ENCODE results near the gene SPTBN1.

The SPTBN1 gene

GRCh38 chr2:54585136-54585733, 129.1 kb downstream of the SPTBN1 start:
- Histone ChIP-seq H4K12ac (ENCODE audit: low read depth, low read length) (no peak overlapping the region), H3K4me3 (ENCODE audit: low read depth, low read length) (no peak overlapping the region), H3K14ac (ENCODE audit: low read length) (no peak overlapping the region), H3K9me3 (ENCODE audit: insufficient read depth, low read depth, low read length) (no peaks in the 10 kb centered on the region), H3K4me2 (ENCODE audit: low read length) (no peak overlapping the region), H3K9ac (ENCODE audit: low read length) (no peak overlapping the region), H3K4me1 (ENCODE audit: control insufficient read depth in 1 of 2, insufficient read depth in 2 of 2, low read length in 2 of 2) (no peaks in the 10 kb centered on the region), H2BK12ac (ENCODE audit: low read length) (no peak overlapping the region), H3K79me2 (ENCODE audit: control insufficient read depth, insufficient read depth, low read length, poor library complexity) (no peaks in the 10 kb centered on the region), H2BK5ac (ENCODE audit: low read depth, low read length, poor library complexity) (no peak overlapping the region), H3K79me1 (ENCODE audit: low read length) (no peaks in the 10 kb centered on the region), H3K23ac (ENCODE audit: low read length) (no peak overlapping the region), H4K8ac (ENCODE audit: low read depth, low read length) (no peak overlapping the region), H2BK120ac (ENCODE audit: insufficient read depth, low read length, poor library complexity) (no peak overlapping the region), H3K4ac (ENCODE audit: low read depth, low read length) (no peak overlapping the region), H2AK5ac (ENCODE audit: low read length) (no peak overlapping the region), H3K18ac (ENCODE audit: low read length) (no peak overlapping the region), H2AFZ (ENCODE audit: insufficient read depth, low read length, poor library complexity) (no peak overlapping the region), H4K91ac (ENCODE audit: low read depth, low read length) (no peak overlapping the region), H3K27me3 (ENCODE audit: insufficient read depth, low read length) (no peaks in the 10 kb centered on the region), H3K27ac (ENCODE audit: low read depth, low read length) (no peak overlapping the region), H3K36me3 (ENCODE audit: control insufficient read depth in 1 of 2, insufficient read depth in 2 of 2, low read length in 2 of 2) (peaks cover 0 to 2% of the 10 kb centered on the region in 2 experiments)
- DNase-seq, result no peak

GRCh38 chr2:54586062-54586461, 129.9 kb downstream of the SPTBN1 start:
- Histone ChIP-seq H4K8ac (ENCODE audit: low read depth, low read length) (no peak overlapping the region), H3K14ac (ENCODE audit: low read length) (no peak overlapping the region), H2BK5ac (ENCODE audit: low read depth, low read length, poor library complexity) (no peak overlapping the region), H3K36me3 (ENCODE audit: control insufficient read depth in 1 of 2, insufficient read depth in 2 of 2, low read length in 2 of 2) (peaks cover 0 to 2% of the 10 kb centered on the region in 2 experiments), H4K12ac (ENCODE audit: low read depth, low read length) (no peak overlapping the region), H2AK5ac (ENCODE audit: low read length) (no peak overlapping the region), H3K79me1 (ENCODE audit: low read length) (no peaks in the 10 kb centered on the region), H3K4ac (ENCODE audit: low read depth, low read length) (no peak overlapping the region), H3K4me1 (ENCODE audit: control insufficient read depth in 1 of 2, insufficient read depth in 2 of 2, low read length in 2 of 2) (peaks cover 0 to 2% of the 10 kb centered on the region in 2 experiments), H3K79me2 (ENCODE audit: control insufficient read depth, insufficient read depth, low read length, poor library complexity) (no peaks in the 10 kb centered on the region), H2BK120ac (ENCODE audit: insufficient read depth, low read length, poor library complexity) (no peak overlapping the region), H3K27ac (ENCODE audit: low read depth, low read length) (no peak overlapping the region), H3K23ac (ENCODE audit: low read length) (no peak overlapping the region), H4K91ac (ENCODE audit: low read depth, low read length) (no peak overlapping the region), H3K4me3 (ENCODE audit: low read depth, low read length) (no peak overlapping the region), H3K27me3 (ENCODE audit: insufficient read depth, low read length) (no peaks in the 10 kb centered on the region), H3K4me2 (ENCODE audit: low read length) (no peak overlapping the region), H2BK12ac (ENCODE audit: low read length) (no peak overlapping the region), H3K9ac (ENCODE audit: low read length) (no peak overlapping the region), H2AFZ (ENCODE audit: insufficient read depth, low read length, poor library complexity) (no peak overlapping the region), H3K18ac (ENCODE audit: low read length) (no peak overlapping the region), H3K9me3 (ENCODE audit: insufficient read depth, low read depth, low read length) (no peaks in the 10 kb centered on the region)
- WGBS (ENCODE audit: extremely low coverage, insufficient coverage, insufficient read length), result no CpG with 5 or more reads among the region's 7 CpGs
- DNase-seq, result no peak

- Histone ChIP-seq H4K8ac (ENCODE audit: low read depth, low read length) (no peak overlapping the region), H3K14ac (ENCODE audit: low read length) (no peak overlapping the region), H4K12ac (ENCODE audit: low read depth, low read length) (no peak overlapping the region), H3K18ac (ENCODE audit: low read length) (no peak overlapping the region), H3K36me3 (ENCODE audit: control insufficient read depth in 1 of 2, insufficient read depth in 2 of 2, low read length in 2 of 2) (peaks cover 0 to 2% of the 10 kb centered on the region in 2 experiments), H3K27ac (ENCODE audit: low read depth, low read length) (no peak overlapping the region), H2AK5ac (ENCODE audit: low read length) (no peak overlapping the region), H2BK120ac (ENCODE audit: insufficient read depth, low read length, poor library complexity) (no peak overlapping the region), H3K79me2 (ENCODE audit: control insufficient read depth, insufficient read depth, low read length, poor library complexity) (no peaks in the 10 kb centered on the region), H2AFZ (ENCODE audit: insufficient read depth, low read length, poor library complexity) (no peak overlapping the region), H3K9ac (ENCODE audit: low read length) (no peak overlapping the region), H3K4me3 (ENCODE audit: low read depth, low read length) (no peak overlapping the region), H2BK12ac (ENCODE audit: low read length) (no peak overlapping the region), H3K4me1 (ENCODE audit: control insufficient read depth in 1 of 2, insufficient read depth in 2 of 2, low read length in 2 of 2) (peaks cover 0 to 2% of the 10 kb centered on the region in 2 experiments), H3K27me3 (ENCODE audit: insufficient read depth, low read length) (no peaks in the 10 kb centered on the region), H2BK5ac (ENCODE audit: low read depth, low read length, poor library complexity) (no peak overlapping the region), H3K4me2 (ENCODE audit: low read length) (no peak overlapping the region), H3K9me3 (ENCODE audit: insufficient read depth, low read depth, low read length) (no peaks in the 10 kb centered on the region), H3K23ac (ENCODE audit: low read length) (no peak overlapping the region), H4K91ac (ENCODE audit: low read depth, low read length) (no peak overlapping the region), H3K4ac (ENCODE audit: low read depth, low read length) (no peak overlapping the region), H3K79me1 (ENCODE audit: low read length) (no peaks in the 10 kb centered on the region)
- no CpG with 5 or more reads among the region's 4 CpGs for WGBS (ENCODE audit: extremely low coverage, insufficient coverage, insufficient read length)
- no peak for DNase-seq
Measured at GRCh38 chr2:54586494-54586893, 130.4 kb downstream of the SPTBN1 start.

GRCh38 chr2:54587171-54588016, 131.3 kb downstream of the SPTBN1 start:
- Histone ChIP-seq H3K9me3 (ENCODE audit: insufficient read depth, low read depth, low read length) (no peaks in the 10 kb centered on the region), H3K27me3 (ENCODE audit: insufficient read depth, low read length) (no peaks in the 10 kb centered on the region), H3K4me2 (ENCODE audit: low read length) (no peak overlapping the region), H2BK12ac (ENCODE audit: low read length) (no peak overlapping the region), H2AFZ (ENCODE audit: insufficient read depth, low read length, poor library complexity) (no peak overlapping the region), H3K4me3 (ENCODE audit: low read depth, low read length) (no peak overlapping the region), H2AK5ac (ENCODE audit: low read length) (no peak overlapping the region), H3K4me1 (ENCODE audit: control insufficient read depth in 1 of 2, insufficient read depth in 2 of 2, low read length in 2 of 2) (peaks cover 0 to 2% of the 10 kb centered on the region in 2 experiments), H3K4ac (ENCODE audit: low read depth, low read length) (peak overlapping the region; percentile 47), H3K36me3 (ENCODE audit: control insufficient read depth in 1 of 2, insufficient read depth in 2 of 2, low read length in 2 of 2) (peaks cover 0 to 2% of the 10 kb centered on the region in 2 experiments), H3K18ac (ENCODE audit: low read length) (no peak overlapping the region), H4K8ac (ENCODE audit: low read depth, low read length) (no peak overlapping the region), H4K12ac (ENCODE audit: low read depth, low read length) (no peak overlapping the region), H3K23ac (ENCODE audit: low read length) (no peak overlapping the region), H3K27ac (ENCODE audit: low read depth, low read length) (no peak overlapping the region), H4K91ac (ENCODE audit: low read depth, low read length) (no peak overlapping the region), H3K9ac (ENCODE audit: low read length) (no peak overlapping the region), H2BK120ac (ENCODE audit: insufficient read depth, low read length, poor library complexity) (no peak overlapping the region), H3K14ac (ENCODE audit: low read length) (no peak overlapping the region), H3K79me1 (ENCODE audit: low read length) (no peaks in the 10 kb centered on the region), H3K79me2 (ENCODE audit: control insufficient read depth, insufficient read depth, low read length, poor library complexity) (no peaks in the 10 kb centered on the region), H2BK5ac (ENCODE audit: low read depth, low read length, poor library complexity) (no peak overlapping the region)
- DNase-seq, result no peak
- no CpG with 5 or more reads among the region's 8 CpGs for WGBS (ENCODE audit: extremely low coverage, insufficient coverage, insufficient read length)
